GM19025 (cell line): Measurements from ENCODE around the gene LCE5A.
"Not testable (repeated sequence)": the region's sequence is repeated elsewhere in the genome, so short reads cannot be mapped to it uniquely, and the experiment has no call there.

ENCODE experiments used
- ATAC-seq: cut with Tn5 transposase; IDR thresholded peaks from one replicate; pipeline ENCODE4 v1.9.1; 2021; ENCODE audit warnings: mild to moderate bottlenecking, low read depth, moderate library complexity; ENCODE audit not compliant: unreplicated experiment

The LCE5A gene

DNA sequence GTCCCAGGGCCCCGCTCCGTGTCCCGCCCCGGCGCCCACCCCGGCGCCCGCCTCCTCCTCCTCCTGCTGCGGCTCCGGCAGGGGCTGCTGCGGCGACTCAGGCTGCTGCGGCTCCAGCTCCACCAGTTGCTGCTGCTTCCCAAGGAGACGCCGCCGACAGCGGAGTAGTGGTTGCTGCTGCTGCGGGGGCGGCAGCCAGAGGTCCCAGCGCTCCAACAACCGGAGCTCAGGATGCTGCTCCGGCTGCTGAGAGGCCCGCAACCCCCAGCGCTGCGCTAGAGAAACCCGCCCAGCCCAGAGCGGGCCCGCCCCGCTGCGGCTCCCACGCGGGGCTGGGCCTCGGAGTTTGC, 4.8 kb downstream of the LCE5A start:
- ATAC-seq, result no peak

- no peak for ATAC-seq
Measured at GRCh38 chr1:152516082-152516481, 5.5 kb downstream of the LCE5A start.

- ATAC-seq, result no peak
Measured at GRCh38 chr1:152517237-152517811, 6.7 kb downstream of the LCE5A start.

- ATAC-seq, result no peak
Measured at GRCh38 chr1:152519851-152520250, 9.2 kb downstream of the LCE5A start.

DNA sequence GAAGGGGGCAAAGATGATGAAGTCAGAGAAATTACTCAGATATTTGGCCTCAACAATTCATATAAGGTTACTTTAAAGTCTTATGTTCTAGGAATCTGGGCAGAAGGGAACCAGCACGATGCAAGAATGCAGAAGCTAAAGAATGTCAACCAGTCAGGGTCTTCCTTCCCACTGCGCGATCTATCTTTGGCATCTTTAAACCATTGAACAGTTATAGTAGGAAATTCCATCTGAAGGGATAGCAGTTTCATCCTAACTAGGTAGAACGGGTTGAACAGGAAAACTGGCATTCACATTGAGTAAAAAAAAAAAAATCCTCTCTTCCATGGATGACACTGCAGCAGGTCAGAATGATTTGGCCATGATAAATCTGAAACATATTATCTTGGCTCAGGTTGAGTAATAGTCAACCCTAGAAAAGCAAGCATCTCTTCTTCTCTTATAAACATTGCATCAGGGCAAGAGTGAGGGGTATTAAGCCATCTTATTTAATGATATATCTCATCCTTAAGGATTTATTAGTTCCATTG, 10.0 kb downstream of the LCE5A start:
- no peak for ATAC-seq

- no peak for ATAC-seq
Measured at GRCh38 chr1:152525080-152525641, 14.6 kb downstream of the LCE5A start.

DNA sequence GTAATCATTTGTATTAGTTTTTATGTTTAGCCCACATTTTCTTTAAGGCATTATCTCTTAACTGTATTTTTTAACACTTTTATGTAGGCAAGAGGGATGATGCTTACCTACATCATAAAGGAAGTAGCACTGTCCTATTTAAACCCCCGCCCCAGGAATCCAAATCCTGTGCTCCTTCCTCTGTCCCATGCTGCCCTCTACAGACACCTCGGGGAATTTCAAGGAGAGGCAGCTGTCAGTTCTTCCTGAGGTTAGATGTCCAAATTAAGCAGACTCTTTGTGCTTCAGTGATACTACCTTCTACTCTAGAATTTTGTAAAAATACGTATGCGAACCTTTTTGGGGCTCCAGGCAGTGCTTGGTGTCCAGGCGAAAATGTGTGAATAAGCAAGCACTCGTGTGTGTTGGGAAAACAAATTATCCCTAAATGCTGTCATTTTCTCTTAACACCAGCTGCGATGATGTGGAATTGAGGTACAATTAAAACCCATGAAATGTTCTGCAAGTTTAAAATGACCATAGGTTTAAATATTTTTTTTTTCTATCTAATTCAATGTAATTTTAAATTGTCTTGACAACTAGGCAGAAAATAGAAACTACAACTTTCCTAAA, 22.8 kb downstream of the LCE5A start:
- ATAC-seq, result no peak

GRCh38 chr1:152535774-152536173, 25.2 kb downstream of the LCE5A start:
- no peak for ATAC-seq

- ATAC-seq, result no peak
Measured at GRCh38 chr1:152537496-152537895, 26.9 kb downstream of the LCE5A start.

GRCh38 chr1:152539901-152540300, 29.3 kb downstream of the LCE5A start:
- no peak for ATAC-seq

DNA sequence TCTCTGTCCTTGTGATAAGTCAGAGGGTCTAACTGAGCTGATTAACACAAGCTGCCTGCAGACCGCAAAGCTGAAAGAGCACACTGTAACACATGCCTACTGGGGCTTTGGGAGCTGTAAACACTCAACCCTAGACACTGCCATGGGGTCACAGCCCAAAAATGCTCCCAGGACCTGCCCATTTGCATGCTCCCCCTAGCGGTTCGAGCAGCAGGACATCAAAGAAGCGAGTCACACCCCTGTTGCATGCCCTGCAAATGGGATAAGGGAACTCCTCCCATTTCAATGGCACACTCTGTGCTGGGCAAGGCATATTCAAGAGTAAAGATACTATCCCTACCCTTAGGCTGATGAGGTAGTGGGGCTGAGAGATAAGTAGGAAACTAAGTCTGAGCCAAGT, 33.2 kb downstream of the LCE5A start:
- no peak for ATAC-seq

GRCh38 chr1:152546704-152547103, 36.1 kb downstream of the LCE5A start:
- no peak for ATAC-seq

GRCh38 chr1:152548358-152548757, 37.8 kb downstream of the LCE5A start:
- ATAC-seq, result not testable (repeated sequence)
